Smooth muscle cell (in vitro differentiated cells): ENCODE results near the gene DAD1. TPM values are rescaled to one million over a fixed set of nuclear protein-coding genes. Genes with fewer than 3 reads are reported as not detected.
A peak's percentile ranks its signal among the peaks of the same experiment; 100 is the strongest.

Source experiments
- DNase-seq: peaks from one replicate; lab custom pipeline; 2025; ENCODE audit not compliant: unreplicated experiment; lab: John Stamatoyannopoulos, UW
- H2AFZ ChIP-seq: fragments of 200-600 bp; sonication (generic); 2 replicates; pipeline ENCODE4 v1.6.0; 2016; ENCODE audit warnings: antibody characterized with exemption, low read depth, mild to moderate bottlenecking
- H3F3A ChIP-seq: fragments of 200-600 bp; sonication (generic); 2 replicates; pipeline ENCODE4 v1.6.0; 2017; ENCODE audit warnings: antibody characterized with exemption, low read depth
- H3K27ac ChIP-seq: fragments of 200-600 bp; sonication (generic); 2 replicates; pipeline ENCODE4 v1.5.1; 2016; ENCODE audit warnings: low read depth, mild to moderate bottlenecking
- H3K27me3 ChIP-seq: fragments of 200-600 bp; sonication (generic); 2 replicates; pipeline ENCODE4 v1.6.1; 2016; ENCODE audit warnings: low read depth, mild to moderate bottlenecking
- H3K36me3 ChIP-seq: fragments of 200-600 bp; sonication (generic); 2 replicates; pipeline ENCODE4 v1.5.1; 2016; ENCODE audit warnings: low read depth
- H3K4me1 ChIP-seq: fragments of 200-600 bp; sonication (generic); 2 replicates; pipeline ENCODE4 v1.5.1; 2016; ENCODE audit warnings: low read depth
- H3K4me2 ChIP-seq: fragments of 200-600 bp; sonication (generic); 2 replicates; pipeline ENCODE4 v1.6.0; 2016; ENCODE audit warnings: mild to moderate bottlenecking
- H3K4me3 ChIP-seq: fragments of 200-600 bp; sonication (generic); 2 replicates; pipeline ENCODE4 v1.5.1; 2016; ENCODE audit warnings: mild to moderate bottlenecking
- H3K79me2 ChIP-seq: fragments of 200-600 bp; sonication (generic); 2 replicates; pipeline ENCODE4 v1.6.0; 2016; ENCODE audit warnings: low read depth, mild to moderate bottlenecking
- H3K9ac ChIP-seq: fragments of 200-600 bp; sonication (generic); 2 replicates; pipeline ENCODE4 v1.6.0; 2016; ENCODE audit warnings: low read depth
- H3K9me3 ChIP-seq: fragments of 200-600 bp; sonication (generic); replicated peaks from 2 replicates; pipeline ENCODE4 v1.5.1; 2016; ENCODE audit warnings: low read depth
- H4K20me1 ChIP-seq: fragments of 200-600 bp; sonication (generic); 2 replicates; pipeline ENCODE4 v1.6.0; 2016; ENCODE audit warnings: low read depth
- WGBS: methylation state at CpG from one replicate; pipeline ENCODE4 v1.1.7; 2016; ENCODE audit warnings: low lambda C conversion rate; 5-methylcytosine and 5-hydroxymethylcytosine counted together
- polyA plus RNA-seq: library from polyadenylated mRNA; unstranded; fragments of >200 nt; fragmentation: Nextera tagmentation; extraction: Ambion mirVana; gene quantifications from 2 replicates; pipeline ENCODE4 v1.2.1, GENCODE V29; 2016
- total RNA-seq: library from RNA; depleted of rRNA; stranded (reverse); fragments of >200 nt; gene quantifications from 2 replicates; pipeline ENCODE4 v1.2.3, GENCODE V29; 2014
- TF ChIP-seq, protein P1 (sequence below): fragments of 200-600 bp; sonication (generic); IDR thresholded peaks from 2 replicates; pipeline ENCODE4 v1.5.1; 2017; ENCODE audit warnings: borderline replicate concordance, mild to moderate bottlenecking, antibody characterized with exemption; ENCODE audit not compliant: insufficient read depth, poor library complexity, severe bottlenecking

The DAD1 gene
- total and polyA plus RNA-seq, 2 experiments from 2014 or later, result 533 to 571 TPM

DNA sequence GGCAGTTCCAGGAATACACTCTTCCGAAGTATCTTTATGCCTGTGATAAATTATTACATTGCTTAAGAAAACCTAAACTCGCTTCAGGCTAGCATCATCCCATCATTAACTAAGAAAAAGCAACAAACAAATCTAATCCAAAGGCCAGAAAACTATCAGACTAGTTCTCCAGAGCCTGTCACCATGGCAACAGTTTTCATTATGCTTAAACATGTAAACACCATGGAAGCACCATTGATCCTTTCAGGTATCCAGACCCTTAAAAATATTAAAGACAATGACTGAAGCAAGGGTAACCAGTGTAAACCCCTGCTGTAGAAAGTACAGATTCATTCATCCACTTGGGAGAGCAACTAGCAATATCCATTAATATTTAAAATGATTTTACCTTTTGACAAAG lies 9.8 kb downstream of the DAD1 start:
- 75% methylated on average over 2 of the region's 2 CpGs for WGBS
- Histone ChIP-seq H4K20me1 (peaks cover 92% of the 10 kb centered on the region), H3K4me3 (no peak overlapping the region), H3K36me3 (peaks cover 8% of the 10 kb centered on the region), H3K4me1 (no peaks in the 10 kb centered on the region), H3F3A (peaks cover 8% of the 10 kb centered on the region), H3K79me2 (peaks cover 95% of the 10 kb centered on the region), H3K27me3 (no peaks in the 10 kb centered on the region), H2AFZ (no peak overlapping the region), H3K4me2 (no peak overlapping the region), H3K9me3 (no peaks in the 10 kb centered on the region), H3K9ac (no peak overlapping the region), H3K27ac (peak overlapping the region; percentile 40)
- TF ChIP-seq, protein P1, sequence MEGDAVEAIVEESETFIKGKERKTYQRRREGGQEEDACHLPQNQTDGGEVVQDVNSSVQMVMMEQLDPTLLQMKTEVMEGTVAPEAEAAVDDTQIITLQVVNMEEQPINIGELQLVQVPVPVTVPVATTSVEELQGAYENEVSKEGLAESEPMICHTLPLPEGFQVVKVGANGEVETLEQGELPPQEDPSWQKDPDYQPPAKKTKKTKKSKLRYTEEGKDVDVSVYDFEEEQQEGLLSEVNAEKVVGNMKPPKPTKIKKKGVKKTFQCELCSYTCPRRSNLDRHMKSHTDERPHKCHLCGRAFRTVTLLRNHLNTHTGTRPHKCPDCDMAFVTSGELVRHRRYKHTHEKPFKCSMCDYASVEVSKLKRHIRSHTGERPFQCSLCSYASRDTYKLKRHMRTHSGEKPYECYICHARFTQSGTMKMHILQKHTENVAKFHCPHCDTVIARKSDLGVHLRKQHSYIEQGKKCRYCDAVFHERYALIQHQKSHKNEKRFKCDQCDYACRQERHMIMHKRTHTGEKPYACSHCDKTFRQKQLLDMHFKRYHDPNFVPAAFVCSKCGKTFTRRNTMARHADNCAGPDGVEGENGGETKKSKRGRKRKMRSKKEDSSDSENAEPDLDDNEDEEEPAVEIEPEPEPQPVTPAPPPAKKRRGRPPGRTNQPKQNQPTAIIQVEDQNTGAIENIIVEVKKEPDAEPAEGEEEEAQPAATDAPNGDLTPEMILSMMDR, result no peak
- no peak for DNase-seq

DNA sequence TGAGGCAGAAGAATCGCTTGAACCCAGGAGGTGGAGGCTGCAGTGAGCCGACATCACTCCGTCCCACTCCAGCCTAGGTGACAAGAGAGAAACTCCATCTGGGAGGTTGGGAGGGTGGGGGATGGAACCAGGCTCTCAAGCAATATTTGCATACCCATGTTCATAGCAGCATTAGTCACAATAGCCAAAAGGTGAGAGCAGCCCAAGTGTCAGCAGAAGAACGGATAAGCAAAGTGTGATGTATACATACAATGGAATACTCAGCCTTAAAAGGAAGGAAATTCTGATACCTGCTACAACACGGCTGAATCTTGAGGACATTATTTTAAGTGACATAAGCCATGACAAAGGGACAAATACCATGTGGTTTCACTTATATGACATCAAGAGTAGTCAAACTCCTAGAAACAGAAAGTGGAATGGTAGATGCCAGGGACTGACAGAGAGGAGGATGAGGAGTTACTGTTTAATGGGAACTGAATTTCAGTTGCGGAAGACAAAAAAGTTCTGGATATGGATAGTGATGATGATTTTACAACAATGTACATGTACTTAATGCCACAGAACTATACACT lies 11.6 kb downstream of the DAD1 start:
- peaks cover 77% of the 10 kb centered on the region for H3K79me2 ChIP-seq

DNA sequence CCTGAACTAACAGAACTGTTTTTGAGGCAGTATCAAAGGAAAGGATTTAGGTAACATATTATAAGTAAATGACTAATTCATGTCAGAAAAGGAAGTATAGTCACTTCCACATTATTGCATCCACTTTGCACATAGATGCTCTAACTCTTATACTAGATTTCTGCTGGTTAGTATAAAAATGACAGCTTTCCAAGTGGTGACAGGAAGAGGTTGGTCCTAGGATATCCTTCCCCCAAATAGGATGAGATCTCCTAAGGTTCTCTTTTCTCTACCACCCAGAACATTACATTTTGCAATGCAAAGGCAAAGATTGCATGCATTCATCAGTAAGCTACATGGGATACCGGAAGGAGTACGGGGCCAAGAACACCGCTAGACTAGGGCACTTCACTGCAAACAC lies 15.2 kb downstream of the DAD1 start:
- no peak for DNase-seq
- H3K27ac ChIP-seq, result no peak overlapping the region
- no peaks in the 10 kb centered on the region for H3K4me1 ChIP-seq
- no peaks in the 10 kb centered on the region for H3K27me3 ChIP-seq
- H4K20me1 ChIP-seq, result peaks cover 61% of the 10 kb centered on the region
- TF ChIP-seq, protein P1, result no peak
- H3K4me2 ChIP-seq, result no peak overlapping the region
- H2AFZ ChIP-seq, result no peak overlapping the region
- no peaks in the 10 kb centered on the region for H3K9me3 ChIP-seq
- peaks cover 15% of the 10 kb centered on the region for H3K36me3 ChIP-seq
- H3K9ac ChIP-seq, result no peak overlapping the region
- peaks cover 59% of the 10 kb centered on the region for H3K79me2 ChIP-seq
- 100% methylated on average over 3 of the region's 3 CpGs for WGBS
- H3K4me3 ChIP-seq, result no peak overlapping the region
- H3F3A ChIP-seq, result peaks cover 15% of the 10 kb centered on the region

More for the DNA sequence above, 11.6 kb downstream of the DAD1 start:
- peaks cover 12% of the 10 kb centered on the region for H3K36me3 ChIP-seq
- no peaks in the 10 kb centered on the region for H3K9me3 ChIP-seq
- H3K27me3 ChIP-seq, result no peaks in the 10 kb centered on the region
- H3F3A ChIP-seq, result peaks cover 11% of the 10 kb centered on the region
- H3K4me2 ChIP-seq, result no peak overlapping the region
- no peak for DNase-seq
- H2AFZ ChIP-seq, result no peak overlapping the region
- H3K9ac ChIP-seq, result no peak overlapping the region
- TF ChIP-seq, protein P1, result no peak
- no peak overlapping the region for H3K27ac ChIP-seq
- no peaks in the 10 kb centered on the region for H3K4me1 ChIP-seq
- 74% methylated on average over 6 of the region's 6 CpGs for WGBS
- H3K4me3 ChIP-seq, result no peak overlapping the region
- H4K20me1 ChIP-seq, result peaks cover 81% of the 10 kb centered on the region

DNA sequence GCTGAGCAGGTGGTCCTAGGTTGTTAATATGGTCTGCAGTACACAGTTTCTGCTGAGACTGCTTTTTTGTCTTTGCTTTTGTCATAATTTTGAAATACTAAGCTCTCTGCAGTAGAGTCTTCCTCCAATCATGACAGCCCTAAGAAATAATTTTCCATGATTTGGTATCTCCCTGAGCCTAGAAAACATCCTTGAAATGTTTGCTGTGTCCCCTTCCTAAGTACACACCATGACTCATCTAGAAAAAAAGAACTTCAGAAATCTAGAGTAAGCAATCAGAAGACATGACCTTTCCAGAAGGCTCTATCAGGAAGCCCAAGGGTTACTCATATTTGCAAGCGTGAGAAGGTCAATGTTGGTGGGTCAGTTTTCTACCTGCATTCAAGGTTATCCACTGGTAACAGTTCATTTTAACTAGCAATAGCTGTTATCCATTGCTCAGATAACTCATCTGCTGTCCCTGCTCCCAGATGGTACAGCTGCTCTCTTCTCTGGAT lies 16.4 kb downstream of the DAD1 start:
- Histone ChIP-seq H3F3A (peaks cover 15% of the 10 kb centered on the region), H3K27ac (peak overlapping the region; percentile 79), H3K4me3 (no peak overlapping the region), H2AFZ (no peak overlapping the region), H3K9ac (no peak overlapping the region), H3K27me3 (no peaks in the 10 kb centered on the region), H3K4me1 (no peaks in the 10 kb centered on the region), H3K9me3 (no peaks in the 10 kb centered on the region), H3K36me3 (peaks cover 15% of the 10 kb centered on the region), H4K20me1 (peaks cover 51% of the 10 kb centered on the region), H3K79me2 (peaks cover 53% of the 10 kb centered on the region), H3K4me2 (no peak overlapping the region)
- no peak for DNase-seq
- TF ChIP-seq, protein P1, result no peak
- whole genome bisulfite sequencing, result 57% methylated on average over 1 of the region's 1 CpG
